Measurements from ENCODE around the gene DTX1.

Gene DTX1

GRCh38 chr12:113071135-113072112 lies 14.9 kb downstream of the DTX1 start:
- DNase-seq (ENCODE audit: low read depth) = no peak

- DNase-seq (ENCODE audit: low read depth) = no peak
Observed at GRCh38 chr12:113072136-113072535, 15.6 kb downstream of the DTX1 start.

DNA sequence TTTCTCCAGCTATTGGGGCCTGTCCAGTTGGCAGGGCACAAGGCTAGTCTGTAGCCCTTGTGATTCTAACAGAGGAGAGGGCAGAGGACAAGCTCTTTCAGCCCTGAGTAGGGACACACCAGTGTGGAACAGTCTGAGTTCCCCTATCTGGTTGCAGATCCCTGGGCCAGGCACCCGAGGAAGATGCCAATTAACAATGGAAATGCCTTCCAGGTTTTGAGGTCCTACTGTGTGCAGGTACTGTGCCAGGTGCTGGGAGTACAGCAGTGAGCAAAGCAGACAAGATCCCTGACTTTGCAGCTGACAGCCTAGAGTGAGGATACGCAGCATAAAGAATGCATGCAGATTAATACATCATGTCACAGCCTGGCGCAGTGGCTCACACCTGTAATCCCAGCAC lies 17.1 kb downstream of the DTX1 start:
- no peak for DNase-seq (ENCODE audit: low read depth)

DNA sequence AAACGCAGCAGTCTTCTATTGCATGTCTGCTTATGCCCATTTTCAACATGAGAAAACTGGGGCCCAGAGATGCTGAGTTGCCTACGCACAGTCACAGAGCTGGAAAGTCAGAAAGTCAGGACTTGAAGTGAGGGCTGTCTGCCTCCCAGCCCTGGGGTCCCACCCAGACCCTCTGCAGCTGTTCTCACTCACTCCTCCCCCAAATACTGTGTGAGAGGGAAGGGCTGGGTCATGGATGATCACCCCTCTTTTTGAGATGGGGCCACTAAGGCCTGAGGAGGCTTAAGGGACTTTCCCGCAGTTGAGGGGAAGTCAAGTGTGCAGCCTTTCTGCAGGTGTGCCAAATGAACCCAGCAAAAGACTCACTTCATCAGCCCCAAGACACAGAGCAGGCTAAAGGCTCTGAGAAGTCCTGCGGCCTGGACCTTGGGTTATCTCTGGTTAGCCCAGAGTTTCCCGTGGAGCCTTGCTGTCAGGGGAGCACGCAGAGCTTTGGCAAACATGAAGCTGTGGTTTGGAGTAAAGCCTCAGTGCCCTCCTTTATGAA lies 18.7 kb downstream of the DTX1 start:
- no peak for DNase-seq (ENCODE audit: low read depth)

- no peak for DNase-seq (ENCODE audit: low read depth)
Observed at GRCh38 chr12:113077057-113077858, 20.7 kb downstream of the DTX1 start.

DNA sequence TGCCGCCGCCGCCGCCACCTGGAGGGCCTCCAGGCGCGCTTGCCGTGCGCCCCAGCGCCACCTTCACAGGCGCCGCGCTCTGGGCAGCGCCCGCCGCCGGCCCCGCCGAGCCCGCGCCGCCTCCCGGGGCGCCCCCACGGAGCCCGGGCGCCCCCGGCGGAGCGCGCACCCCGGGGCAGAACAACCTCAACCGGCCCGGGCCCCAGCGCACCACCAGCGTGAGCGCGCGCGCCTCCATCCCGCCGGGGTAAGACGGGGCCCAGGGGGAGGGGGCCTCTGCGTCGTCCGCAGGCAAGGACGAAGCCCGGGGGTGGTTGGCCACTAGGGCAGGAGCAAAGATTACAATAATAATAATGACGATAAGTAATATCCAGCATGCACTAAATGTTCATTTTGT lies 21.3 kb downstream of the DTX1 start:
- DNase-seq (ENCODE audit: low read depth) = no peak

DNA sequence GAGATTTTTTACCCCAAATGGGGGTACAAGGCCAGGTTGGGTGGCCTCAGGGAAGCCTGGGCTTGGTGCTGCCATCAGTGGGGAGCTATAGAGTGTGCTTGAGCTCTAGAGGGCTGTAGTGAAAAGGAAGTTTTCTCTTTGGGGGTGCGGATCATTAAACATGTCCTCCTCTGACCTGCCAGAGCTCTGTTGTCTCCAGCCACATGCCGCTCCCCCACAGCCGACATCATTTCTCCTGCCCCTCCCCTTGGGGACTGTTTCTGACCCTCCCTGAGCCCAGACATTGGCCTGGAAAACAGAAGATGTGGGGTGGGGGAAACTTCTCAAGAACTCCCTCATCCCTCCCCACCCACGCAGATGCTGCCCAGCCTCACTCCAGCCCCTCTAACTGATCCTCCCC lies 25.3 kb downstream of the DTX1 start:
- no peak for DNase-seq (ENCODE audit: low read depth)

- no peak for DNase-seq (ENCODE audit: low read depth)
Observed at GRCh38 chr12:113082486-113083148, 26.1 kb downstream of the DTX1 start.

GRCh38 chr12:113083863-113084435 lies 27.4 kb downstream of the DTX1 start:
- no peak for DNase-seq (ENCODE audit: low read depth)

- DNase-seq (ENCODE audit: low read depth) = no peak
Observed at GRCh38 chr12:113086249-113087164, 30.0 kb downstream of the DTX1 start.

GRCh38 chr12:113087193-113087592 lies 30.7 kb downstream of the DTX1 start:
- no peak for DNase-seq (ENCODE audit: low read depth)

DNA sequence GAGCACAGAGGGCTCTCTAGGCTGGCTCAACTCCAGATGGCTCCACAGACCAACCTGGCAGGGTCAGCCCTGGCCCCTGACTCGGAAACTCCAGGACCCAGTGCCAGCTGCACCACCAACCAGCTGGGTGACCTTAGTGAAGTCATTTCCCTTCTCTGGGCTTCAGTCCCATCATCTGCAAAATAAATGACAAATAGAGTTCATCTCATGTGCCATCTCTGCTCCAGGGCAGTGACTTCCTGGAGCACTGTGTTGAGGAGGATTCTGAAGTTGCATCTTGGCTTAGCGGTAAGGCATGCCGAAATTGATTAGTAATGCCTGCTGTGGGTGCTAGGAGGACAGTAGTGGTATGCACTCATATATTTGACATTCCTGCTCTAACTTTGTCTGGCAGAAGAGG lies 31.5 kb downstream of the DTX1 start:
- DNase-seq (ENCODE audit: low read depth) = no peak

GRCh38 chr12:113088971-113089756 lies 32.6 kb downstream of the DTX1 start:
- DNase-seq (ENCODE audit: low read depth) = no peak

DNA sequence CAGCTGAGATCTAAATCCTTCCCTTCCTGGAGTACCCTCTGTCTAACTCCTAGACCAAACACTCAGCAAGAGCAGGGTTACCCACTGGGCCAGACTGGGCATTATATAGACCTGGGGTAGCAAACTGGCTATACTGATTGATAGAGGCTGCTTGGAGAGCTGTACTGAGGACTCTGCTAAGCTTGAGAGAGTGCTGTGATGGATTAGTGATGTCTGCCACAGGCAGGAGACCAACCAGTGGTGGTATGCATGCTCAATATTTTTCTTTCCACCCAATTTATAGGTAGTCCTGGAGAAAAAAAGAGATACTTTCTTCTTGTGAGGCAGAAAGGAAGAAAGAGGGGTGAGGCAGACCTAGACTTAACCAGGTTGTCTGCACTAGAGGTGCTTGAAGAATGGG lies 33.3 kb downstream of the DTX1 start:
- DNase-seq (ENCODE audit: low read depth) = no peak

GRCh38 chr12:113090740-113091139 lies 34.2 kb downstream of the DTX1 start:
- no peak for DNase-seq (ENCODE audit: low read depth)

DNA sequence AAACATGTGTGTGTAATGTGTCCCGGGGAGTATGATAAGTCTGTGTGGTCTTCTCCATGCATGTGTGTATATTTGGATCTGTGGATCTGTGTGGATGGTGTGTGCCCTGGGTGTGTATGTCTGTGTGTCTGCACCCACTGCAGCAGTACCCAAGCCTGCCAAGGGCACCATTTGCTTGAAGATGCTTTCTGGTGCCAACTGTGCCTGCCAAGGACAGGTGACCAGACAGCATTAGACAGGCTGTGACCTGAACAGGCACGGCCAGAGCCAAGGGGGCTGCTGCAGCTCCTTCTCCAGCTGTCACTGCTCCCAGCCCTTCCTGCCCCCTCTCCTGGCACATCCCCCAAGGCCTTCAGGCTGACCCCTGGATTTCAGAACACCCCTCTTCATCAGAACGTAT lies 35.0 kb downstream of the DTX1 start:
- DNase-seq (ENCODE audit: low read depth) = no peak

GRCh38 chr12:113092607-113093408 lies 36.3 kb downstream of the DTX1 start:
- DNase-seq (ENCODE audit: low read depth) = no peak

- DNase-seq (ENCODE audit: low read depth) = no peak
Observed at GRCh38 chr12:113093409-113094101, 37.0 kb downstream of the DTX1 start.
